HUDEP-2 (cell line): ENCODE results near the gene GNPAT.

Source experiments
- DNase-seq, 76 experiments: peaks; one replicate each; lab custom pipeline; 2025; ENCODE audit not compliant: unreplicated experiment in 76 of 76; lab: John Stamatoyannopoulos, UW

The GNPAT gene

GRCh38 chr1:231313661-231314060, 72.6 kb downstream of the GNPAT start:
- no peak for DNase-seq

- peak in 33 of 76 experiments; percentile 3 to 42 (median 18) for DNase-seq
Measured at GRCh38 chr1:231315887-231316286, 74.9 kb downstream of the GNPAT start.

- DNase-seq: no peak
Measured at GRCh38 chr1:231317306-231318014, 76.4 kb downstream of the GNPAT start.

GRCh38 chr1:231318015-231318355, 77.0 kb downstream of the GNPAT start:
- DNase-seq: no peak

GRCh38 chr1:231318568-231318967, 77.6 kb downstream of the GNPAT start:
- no peak for DNase-seq

GRCh38 chr1:231319080-231319479, 78.1 kb downstream of the GNPAT start:
- DNase-seq: no peak

- no peak for DNase-seq
Measured at GRCh38 chr1:231322880-231323530, 82.0 kb downstream of the GNPAT start.

- DNase-seq: no peak
Measured at GRCh38 chr1:231324660-231325059, 83.6 kb downstream of the GNPAT start.

GRCh38 chr1:231326248-231326647, 85.2 kb downstream of the GNPAT start:
- DNase-seq: no peak
